ENCODE data around the gene KIAA1328. TPM values are rescaled to one million over a fixed set of nuclear protein-coding genes. Genes with fewer than 3 reads are reported as not detected.

The KIAA1328 gene
- total RNA-seq, 6 donors from 2014 or later = 10.6 to 66.0 (median 28.8) TPM

- Histone ChIP-seq H3K9me3 (no peaks in the 10 kb centered on the region), H3K27ac (no peak overlapping the region), H3K4me3 (no peak overlapping the region), H3K36me3 (no peaks in the 10 kb centered on the region), H3K27me3 (no peaks in the 10 kb centered on the region), H3K4me1 (peaks cover 0 to 8% (median 7%) of the 10 kb centered on the region in 4 donors)
- no peak for ATAC-seq (ENCODE audit: low FRiP score in 2 of 2)
- TF ChIP-seq POLR2A (IDR thresholded peaks at IDR 0.05) (no peak), POLR2AphosphoS5 (IDR thresholded peaks at IDR 0.05) (no peak), EP300 (IDR thresholded peaks at IDR 0.05) (no peak), CTCF (IDR thresholded peaks at IDR 0.05) (no peak)
- no peak for DNase-seq
Observed at GRCh38 chr18:36889742-36890141, 60.8 kb downstream of the KIAA1328 start.

- H3K9me3 ChIP-seq = no peaks in the 10 kb centered on the region
- no peak for DNase-seq
- H3K27me3 ChIP-seq = no peaks in the 10 kb centered on the region
- TF ChIP-seq POLR2A (IDR thresholded peaks at IDR 0.05) (no peak), POLR2AphosphoS5 (IDR thresholded peaks at IDR 0.05) (no peak), EP300 (IDR thresholded peaks at IDR 0.05) (no peak), CTCF (IDR thresholded peaks at IDR 0.05) (no peak)
- no peak for ATAC-seq (ENCODE audit: low FRiP score in 2 of 2)
- peaks cover 0 to 8% (median 7%) of the 10 kb centered on the region in 4 donors for H3K4me1 ChIP-seq
- no peaks in the 10 kb centered on the region for H3K36me3 ChIP-seq
- WGBS, 2 donors = 97% methylated on average over 3 of the region's 3 CpGs
- no peak overlapping the region for H3K4me3 ChIP-seq
- no peak overlapping the region for H3K27ac ChIP-seq
Observed at GRCh38 chr18:36890598-36890997, 61.7 kb downstream of the KIAA1328 start.

GRCh38 chr18:36893227-36893626 is 64.3 kb downstream of the KIAA1328 start:
- H3K4me3 ChIP-seq = no peak overlapping the region
- 85 to 93% methylated on average over 5 of the region's 5 CpGs for WGBS, 2 donors
- no peaks in the 10 kb centered on the region for H3K9me3 ChIP-seq
- no peaks in the 10 kb centered on the region for H3K27me3 ChIP-seq
- no peak for ATAC-seq (ENCODE audit: low FRiP score in 2 of 2)
- no peak for DNase-seq
- H3K27ac ChIP-seq = no peak overlapping the region
- TF ChIP-seq EP300 (IDR thresholded peaks at IDR 0.05) = no peak
- no peak for TF ChIP-seq POLR2AphosphoS5 (IDR thresholded peaks at IDR 0.05)
- TF ChIP-seq POLR2A (IDR thresholded peaks at IDR 0.05) = no peak
- no peak for TF ChIP-seq CTCF (IDR thresholded peaks at IDR 0.05)
- H3K4me1 ChIP-seq = peaks cover 0 to 7% (median 0%) of the 10 kb centered on the region in 4 donors
- no peaks in the 10 kb centered on the region for H3K36me3 ChIP-seq

- Histone ChIP-seq H3K4me3 (no peak overlapping the region), H3K4me1 (no peaks in the 10 kb centered on the region), H3K36me3 (no peaks in the 10 kb centered on the region), H3K27ac (no peak overlapping the region), H3K27me3 (no peaks in the 10 kb centered on the region), H3K9me3 (peaks cover 0 to 5% (median 4%) of the 10 kb centered on the region in 4 donors)
- TF ChIP-seq CTCF (IDR thresholded peaks at IDR 0.05) = no peak
- no peak for TF ChIP-seq POLR2AphosphoS5 (IDR thresholded peaks at IDR 0.05)
- TF ChIP-seq POLR2A (IDR thresholded peaks at IDR 0.05) = no peak
- ATAC-seq (ENCODE audit: low FRiP score in 2 of 2) = no peak
- WGBS, 2 donors = 91 to 94% methylated on average over 4 of the region's 4 CpGs
- DNase-seq = no peak
Observed at GRCh38 chr18:36895606-36896005, 66.7 kb downstream of the KIAA1328 start.

- Histone ChIP-seq H3K27me3 (no peaks in the 10 kb centered on the region), H3K36me3 (no peaks in the 10 kb centered on the region), H3K4me3 (no peak overlapping the region), H3K4me1 (no peaks in the 10 kb centered on the region), H3K27ac (no peak overlapping the region), H3K9me3 (peaks cover 0 to 5% (median 4%) of the 10 kb centered on the region in 4 donors)
- DNase-seq = no peak
- TF ChIP-seq POLR2A (IDR thresholded peaks at IDR 0.05) (no peak), CTCF (IDR thresholded peaks at IDR 0.05) (no peak)
- no peak for ATAC-seq (ENCODE audit: low FRiP score in 2 of 2)
- WGBS, 2 donors = 61 to 88% methylated on average over 1 of the region's 1 CpG
Observed at GRCh38 chr18:36897253-36897652, 68.3 kb downstream of the KIAA1328 start.

Measured in upper lobe of left lung (tissue), 6 donors.